ENCODE data around the gene COL23A1.

Gene COL23A1

DNA sequence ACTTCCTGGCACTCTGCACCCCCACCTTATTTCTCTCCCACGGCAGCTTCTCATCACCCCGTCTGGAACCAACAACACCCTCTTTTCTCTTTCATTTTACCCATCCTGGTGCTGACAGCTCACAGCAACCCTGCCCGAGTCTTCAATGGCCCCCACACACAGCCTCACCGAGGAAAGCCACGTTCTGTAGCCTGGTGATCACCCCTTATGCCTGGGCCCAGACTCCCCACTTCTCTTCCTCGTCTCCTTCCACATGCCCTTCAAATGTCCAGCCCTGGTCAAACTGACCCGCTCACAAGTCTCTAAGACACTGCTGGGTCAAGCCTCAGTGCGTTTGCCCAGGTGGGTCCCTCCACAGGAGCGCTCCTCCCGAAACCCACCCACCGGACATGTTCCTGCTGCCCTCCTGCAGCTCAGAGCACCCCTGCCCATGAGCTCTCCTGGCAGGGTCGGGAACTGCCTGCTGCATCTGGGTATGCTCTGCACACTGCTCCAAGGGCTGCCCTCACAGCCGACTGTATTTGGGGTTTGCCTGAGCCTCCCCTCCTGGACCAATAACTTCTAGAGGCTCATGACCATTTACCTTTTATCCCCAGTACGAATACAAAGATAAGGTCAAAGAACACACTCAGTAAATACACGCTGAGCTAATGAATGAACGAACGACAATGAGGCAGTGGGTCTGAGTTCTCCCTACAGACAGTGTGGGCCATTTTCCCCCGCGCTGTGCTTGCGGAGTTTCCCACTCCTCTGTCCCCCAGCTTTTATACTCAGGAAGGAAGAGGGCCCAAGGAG lies 202.9 kb downstream of the COL23A1 start:
- H3K9ac ChIP-seq (ENCODE audit: low read length): no peak overlapping the region
- H3K27me3 ChIP-seq (ENCODE audit: control insufficient read depth, insufficient read depth, low read length): no peaks in the 10 kb centered on the region
- H3K4me3 ChIP-seq (ENCODE audit: low read length): no peak overlapping the region

DNA sequence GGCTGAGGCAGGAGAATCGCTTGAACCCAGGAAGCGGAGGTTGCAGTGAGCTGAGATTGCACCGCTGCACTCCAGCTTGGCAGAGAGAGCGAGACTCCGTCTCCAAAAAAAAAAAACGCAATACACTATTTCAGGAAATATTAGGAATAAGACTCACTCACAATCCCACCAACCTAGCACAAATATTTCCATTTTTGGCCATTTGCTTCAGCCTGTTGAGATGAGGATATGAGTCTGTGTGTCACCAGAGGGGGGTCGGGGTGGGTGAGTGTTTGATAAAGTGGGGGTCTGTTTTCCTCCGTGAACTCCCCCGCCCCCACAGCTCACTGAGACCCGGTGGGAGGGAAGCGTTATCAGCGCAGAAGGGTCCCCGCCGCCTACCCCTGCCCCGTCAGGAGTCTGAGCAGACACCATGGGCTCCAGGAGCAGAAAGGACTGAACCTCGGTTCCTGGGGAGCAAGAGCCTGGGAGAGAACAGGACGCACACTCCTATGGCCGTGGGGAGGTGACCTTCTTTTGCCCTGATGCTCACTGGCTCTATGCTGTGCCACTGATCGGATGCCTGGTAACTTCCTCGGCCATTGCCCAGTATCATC lies 203.8 kb downstream of the COL23A1 start:
- Histone ChIP-seq H3K9me3 (ENCODE audit: control insufficient read depth, low read depth, low read length) (no peaks in the 10 kb centered on the region), H3K27ac (ENCODE audit: low read length) (no peak overlapping the region), H3K36me3 (ENCODE audit: control insufficient read depth, low read depth, low read length) (no peaks in the 10 kb centered on the region), H3K27me3 (ENCODE audit: control insufficient read depth, insufficient read depth, low read length) (no peaks in the 10 kb centered on the region), H3K4me3 (ENCODE audit: low read length) (no peak overlapping the region), H3K4me1 (ENCODE audit: control insufficient read depth, low read depth, low read length) (peaks cover 24% of the 10 kb centered on the region), H3K9ac (ENCODE audit: low read length) (no peak overlapping the region)

More for the DNA sequence above, 202.9 kb downstream of the COL23A1 start:
- Histone ChIP-seq H3K9me3 (ENCODE audit: control insufficient read depth, low read depth, low read length) (no peaks in the 10 kb centered on the region), H3K36me3 (ENCODE audit: control insufficient read depth, low read depth, low read length) (no peaks in the 10 kb centered on the region), H3K27ac (ENCODE audit: low read length) (no peak overlapping the region), H3K4me1 (ENCODE audit: control insufficient read depth, low read depth, low read length) (peaks cover 24% of the 10 kb centered on the region)

DNA sequence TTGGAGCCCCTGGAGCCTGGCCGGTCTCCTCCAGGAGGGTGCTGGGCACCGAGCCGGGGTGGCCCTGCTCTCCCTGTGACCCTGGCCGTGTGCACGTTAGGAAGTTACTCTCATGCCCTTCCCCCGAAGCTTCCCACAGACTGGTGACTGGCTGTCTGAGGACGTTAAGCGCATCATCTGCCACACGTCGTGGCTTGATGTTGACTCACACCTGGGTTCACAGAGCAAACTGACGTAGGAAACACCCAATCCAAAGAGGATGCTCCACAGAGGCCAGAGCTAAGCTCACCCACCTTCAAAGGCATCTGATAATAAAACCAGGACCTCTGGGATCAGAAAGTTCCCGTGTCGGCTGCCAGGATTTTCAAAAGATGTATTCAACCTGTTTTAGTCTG lies 204.7 kb downstream of the COL23A1 start:
- Histone ChIP-seq H3K9ac (ENCODE audit: low read length) (no peak overlapping the region), H3K4me1 (ENCODE audit: control insufficient read depth, low read depth, low read length) (peaks cover 24% of the 10 kb centered on the region), H3K9me3 (ENCODE audit: control insufficient read depth, low read depth, low read length) (no peaks in the 10 kb centered on the region), H3K36me3 (ENCODE audit: control insufficient read depth, low read depth, low read length) (no peaks in the 10 kb centered on the region), H3K4me3 (ENCODE audit: low read length) (no peak overlapping the region), H3K27ac (ENCODE audit: low read length) (no peak overlapping the region), H3K27me3 (ENCODE audit: control insufficient read depth, insufficient read depth, low read length) (no peaks in the 10 kb centered on the region)

DNA sequence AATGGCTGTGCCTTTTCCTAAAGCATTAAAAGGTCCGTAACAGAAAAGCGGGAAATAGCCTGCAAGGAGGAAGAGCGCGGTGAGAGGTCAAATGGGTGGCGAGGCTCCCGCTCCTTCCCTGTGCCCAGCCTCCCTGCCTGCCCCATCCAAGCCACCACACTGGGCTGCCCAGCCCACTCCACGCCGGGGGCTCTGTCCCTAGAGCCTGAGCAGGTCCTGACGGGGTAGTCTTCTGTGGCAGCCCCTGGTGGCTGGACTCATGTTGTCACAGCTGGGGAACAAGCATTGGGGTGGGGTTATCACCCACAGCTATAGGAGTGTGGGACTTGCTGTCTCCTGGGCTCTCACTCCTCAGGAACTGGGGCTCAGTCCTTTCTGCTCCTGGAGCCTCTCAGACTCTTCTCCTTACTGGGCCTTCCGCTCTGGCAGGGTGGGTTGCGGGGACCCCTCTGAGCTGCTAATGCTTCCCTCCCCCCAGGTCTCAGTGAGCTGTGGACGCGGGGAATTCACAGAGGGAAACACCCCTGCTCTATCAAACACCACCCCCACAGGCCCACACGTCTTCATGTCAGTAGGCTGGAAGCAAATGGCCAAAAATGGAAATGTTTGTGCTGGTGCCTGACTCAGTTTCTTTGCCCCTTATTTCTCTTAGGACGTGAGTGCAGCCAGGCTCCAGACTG lies 205.2 kb downstream of the COL23A1 start:
- H3K27ac ChIP-seq (ENCODE audit: low read length): no peak overlapping the region
- no peaks in the 10 kb centered on the region for H3K27me3 ChIP-seq (ENCODE audit: control insufficient read depth, insufficient read depth, low read length)
- H3K4me1 ChIP-seq (ENCODE audit: control insufficient read depth, low read depth, low read length): peaks cover 24% of the 10 kb centered on the region
- no peaks in the 10 kb centered on the region for H3K9me3 ChIP-seq (ENCODE audit: control insufficient read depth, low read depth, low read length)
- H3K36me3 ChIP-seq (ENCODE audit: control insufficient read depth, low read depth, low read length): no peaks in the 10 kb centered on the region
- no peak overlapping the region for H3K4me3 ChIP-seq (ENCODE audit: low read length)
- no peak overlapping the region for H3K9ac ChIP-seq (ENCODE audit: low read length)

DNA sequence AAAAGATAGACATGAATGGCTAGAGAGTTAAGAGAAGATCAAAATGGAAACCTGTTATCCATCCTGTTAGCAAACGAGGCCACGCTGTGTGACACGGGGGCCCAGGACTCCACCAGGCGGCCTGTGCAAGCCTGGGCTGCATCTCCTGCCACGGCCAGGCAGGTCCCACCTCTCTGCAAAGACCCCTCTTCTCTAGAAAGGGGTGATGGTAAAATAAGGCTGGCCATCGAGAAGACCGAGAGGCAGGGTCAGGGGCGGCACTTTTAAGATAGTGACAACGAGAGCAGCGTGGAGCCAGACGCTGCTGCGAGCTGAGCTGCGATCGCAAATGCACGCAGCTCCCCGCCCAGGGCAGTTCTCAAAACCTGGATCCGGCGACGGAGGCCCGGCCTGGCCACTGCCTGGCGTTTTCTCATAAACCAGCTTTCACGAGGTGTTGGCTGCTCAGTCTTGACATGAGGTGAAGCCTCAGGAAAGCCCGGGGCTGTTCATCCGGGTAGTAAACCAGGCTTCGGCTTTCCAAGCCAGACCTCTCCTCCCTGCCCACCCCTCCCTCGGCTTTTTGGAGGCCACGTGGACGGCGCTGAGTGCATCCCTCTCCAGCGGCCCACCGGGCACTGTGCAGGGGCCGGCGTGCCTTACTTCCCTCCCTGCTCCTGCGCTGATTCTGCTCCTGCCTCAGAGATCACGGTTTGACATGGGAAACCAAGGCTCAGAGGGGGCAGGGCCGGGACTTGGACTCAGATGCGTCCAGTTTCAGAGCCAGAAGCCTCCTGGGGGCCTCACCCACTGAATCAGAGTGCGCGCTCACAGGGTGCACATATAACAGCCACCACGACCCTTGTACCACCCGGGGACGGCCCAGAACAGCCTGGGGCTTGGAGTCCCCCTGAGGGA lies 206.0 kb downstream of the COL23A1 start:
- Histone ChIP-seq H3K9me3 (ENCODE audit: control insufficient read depth, low read depth, low read length) (no peaks in the 10 kb centered on the region), H3K27ac (ENCODE audit: low read length) (no peak overlapping the region), H3K36me3 (ENCODE audit: control insufficient read depth, low read depth, low read length) (no peaks in the 10 kb centered on the region), H3K27me3 (ENCODE audit: control insufficient read depth, insufficient read depth, low read length) (no peaks in the 10 kb centered on the region), H3K9ac (ENCODE audit: low read length) (no peak overlapping the region), H3K4me1 (ENCODE audit: control insufficient read depth, low read depth, low read length) (peaks cover 24% of the 10 kb centered on the region), H3K4me3 (ENCODE audit: low read length) (no peak overlapping the region)

DNA sequence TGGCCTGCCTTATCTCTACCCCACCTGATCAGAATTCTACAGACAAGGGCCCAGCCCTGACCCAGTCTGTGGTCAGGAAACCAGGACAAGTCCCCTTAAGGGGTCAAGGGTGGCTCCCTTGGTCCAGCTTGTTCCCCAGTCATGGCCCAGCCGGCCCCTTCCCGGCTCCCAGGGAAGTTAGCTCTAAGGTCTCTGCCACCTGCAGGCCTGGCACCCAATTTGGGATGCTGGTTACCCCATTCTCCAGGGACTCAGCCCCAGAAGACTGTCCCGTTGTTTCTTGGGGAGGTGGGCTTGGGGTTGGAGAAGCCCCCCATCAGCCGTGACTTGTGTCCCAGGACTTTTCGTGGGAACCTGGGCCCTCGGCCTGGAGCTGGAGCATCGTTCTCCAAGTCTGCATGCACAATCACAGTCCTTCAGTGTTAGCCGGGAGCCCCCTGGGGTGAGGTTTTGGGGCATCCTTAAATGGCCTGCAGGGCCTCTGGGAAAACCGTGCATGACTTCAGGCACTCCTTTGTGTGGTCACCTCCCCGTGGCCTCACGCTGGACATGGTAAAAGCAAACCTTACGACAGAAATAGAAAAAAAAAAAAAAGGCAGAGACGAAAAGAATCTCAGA lies 206.8 kb downstream of the COL23A1 start:
- no peak overlapping the region for H3K4me3 ChIP-seq (ENCODE audit: low read length)
- H3K9me3 ChIP-seq (ENCODE audit: control insufficient read depth, low read depth, low read length): no peaks in the 10 kb centered on the region
- H3K27ac ChIP-seq (ENCODE audit: low read length): no peak overlapping the region
- H3K4me1 ChIP-seq (ENCODE audit: control insufficient read depth, low read depth, low read length): peaks cover 24% of the 10 kb centered on the region
- no peaks in the 10 kb centered on the region for H3K36me3 ChIP-seq (ENCODE audit: control insufficient read depth, low read depth, low read length)
- no peaks in the 10 kb centered on the region for H3K27me3 ChIP-seq (ENCODE audit: control insufficient read depth, insufficient read depth, low read length)
- no peak overlapping the region for H3K9ac ChIP-seq (ENCODE audit: low read length)

DNA sequence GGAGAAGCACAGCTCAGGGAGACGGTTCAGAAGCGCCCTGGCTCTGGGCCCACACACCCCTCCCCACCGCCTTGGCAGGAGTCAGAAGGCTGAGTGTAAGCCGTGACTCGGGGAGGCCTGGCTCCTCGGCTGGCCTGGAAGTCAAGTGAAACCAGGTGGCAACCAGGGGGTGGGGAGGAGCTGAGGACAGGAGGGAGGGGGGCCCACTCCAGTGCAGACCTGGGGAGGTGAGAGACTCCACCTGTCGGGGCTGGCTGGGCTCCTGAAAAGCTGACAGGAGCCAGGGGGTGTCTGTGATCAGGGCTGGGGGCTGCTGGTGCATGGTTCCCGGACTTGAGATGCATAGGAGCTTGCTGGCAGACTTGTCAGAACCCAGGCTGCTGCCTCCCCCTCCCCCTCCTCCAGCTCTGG lies 207.4 kb downstream of the COL23A1 start:
- Histone ChIP-seq H3K27ac (ENCODE audit: low read length) (no peak overlapping the region), H3K36me3 (ENCODE audit: control insufficient read depth, low read depth, low read length) (no peaks in the 10 kb centered on the region), H3K27me3 (ENCODE audit: control insufficient read depth, insufficient read depth, low read length) (no peaks in the 10 kb centered on the region), H3K9ac (ENCODE audit: low read length) (no peak overlapping the region), H3K4me3 (ENCODE audit: low read length) (no peak overlapping the region), H3K4me1 (ENCODE audit: control insufficient read depth, low read depth, low read length) (peaks cover 24% of the 10 kb centered on the region), H3K9me3 (ENCODE audit: control insufficient read depth, low read depth, low read length) (no peaks in the 10 kb centered on the region)

DNA sequence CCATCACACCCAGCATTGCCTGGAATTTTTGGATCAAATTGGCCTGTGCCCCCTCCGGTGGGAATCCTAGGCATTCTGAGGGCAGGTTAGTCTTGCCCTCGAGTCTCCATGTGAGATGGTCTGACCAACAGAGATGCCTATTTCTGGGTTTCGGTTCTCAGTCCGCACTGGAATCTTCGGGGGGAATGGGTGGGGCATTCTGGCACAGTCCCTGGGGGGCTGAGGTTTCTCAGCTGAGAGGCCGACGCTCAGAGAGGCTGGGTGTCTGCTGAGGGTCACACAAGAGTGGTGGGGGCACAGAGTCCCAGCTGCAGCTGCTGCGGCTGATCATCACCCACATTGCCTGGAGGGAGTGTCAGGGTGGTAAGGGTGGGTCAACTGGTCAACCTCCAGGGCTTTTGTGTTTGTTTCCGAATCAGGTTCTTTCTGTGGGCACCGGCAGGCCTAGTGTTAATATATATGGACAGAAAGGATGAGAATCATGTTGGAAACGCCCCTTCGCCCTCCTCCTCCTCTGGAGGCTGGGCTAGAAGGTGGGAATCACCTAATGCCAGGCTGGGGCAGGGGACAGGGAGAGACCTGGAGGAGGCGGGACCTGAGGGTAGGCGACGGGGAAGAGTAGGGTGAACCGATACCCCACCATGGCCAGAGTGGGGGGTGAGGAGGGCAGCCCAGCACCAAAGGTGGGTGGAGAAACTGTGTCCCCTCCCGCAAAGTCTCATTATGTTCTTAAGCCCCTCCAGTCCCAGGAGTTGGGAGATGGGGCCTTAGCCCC lies 208.1 kb downstream of the COL23A1 start:
- Histone ChIP-seq H3K9me3 (ENCODE audit: control insufficient read depth, low read depth, low read length) (no peaks in the 10 kb centered on the region), H3K27me3 (ENCODE audit: control insufficient read depth, insufficient read depth, low read length) (no peaks in the 10 kb centered on the region), H3K9ac (ENCODE audit: low read length) (no peak overlapping the region), H3K4me3 (ENCODE audit: low read length) (no peak overlapping the region), H3K4me1 (ENCODE audit: control insufficient read depth, low read depth, low read length) (peaks cover 19% of the 10 kb centered on the region), H3K27ac (ENCODE audit: low read length) (no peak overlapping the region), H3K36me3 (ENCODE audit: control insufficient read depth, low read depth, low read length) (no peaks in the 10 kb centered on the region)

DNA sequence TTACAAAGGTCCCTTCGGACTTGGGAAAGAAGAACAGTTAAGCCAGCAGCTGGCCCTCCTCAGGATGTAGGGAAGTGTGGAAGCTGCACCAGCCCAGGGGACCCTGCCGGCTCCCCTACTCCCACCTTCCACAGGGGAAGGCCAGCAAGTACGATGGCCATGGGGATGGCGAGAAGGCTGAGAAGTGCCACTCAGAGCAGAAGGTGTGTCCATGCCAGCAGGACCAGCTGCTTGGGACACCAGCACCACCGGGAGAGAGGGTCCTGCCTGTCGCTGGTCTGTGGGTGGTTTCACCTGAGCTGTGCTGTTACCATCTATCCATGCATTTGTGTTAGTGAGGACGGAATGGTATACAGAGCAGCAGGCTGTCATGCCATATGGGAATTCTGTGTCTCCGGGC lies 209.0 kb downstream of the COL23A1 start:
- no peaks in the 10 kb centered on the region for H3K36me3 ChIP-seq (ENCODE audit: control insufficient read depth, low read depth, low read length)
- no peak overlapping the region for H3K9ac ChIP-seq (ENCODE audit: low read length)
- no peaks in the 10 kb centered on the region for H3K9me3 ChIP-seq (ENCODE audit: control insufficient read depth, low read depth, low read length)
- H3K4me3 ChIP-seq (ENCODE audit: low read length): no peak overlapping the region
- peaks cover 14% of the 10 kb centered on the region for H3K4me1 ChIP-seq (ENCODE audit: control insufficient read depth, low read depth, low read length)
- no peaks in the 10 kb centered on the region for H3K27me3 ChIP-seq (ENCODE audit: control insufficient read depth, insufficient read depth, low read length)
- H3K27ac ChIP-seq (ENCODE audit: low read length): no peak overlapping the region

DNA sequence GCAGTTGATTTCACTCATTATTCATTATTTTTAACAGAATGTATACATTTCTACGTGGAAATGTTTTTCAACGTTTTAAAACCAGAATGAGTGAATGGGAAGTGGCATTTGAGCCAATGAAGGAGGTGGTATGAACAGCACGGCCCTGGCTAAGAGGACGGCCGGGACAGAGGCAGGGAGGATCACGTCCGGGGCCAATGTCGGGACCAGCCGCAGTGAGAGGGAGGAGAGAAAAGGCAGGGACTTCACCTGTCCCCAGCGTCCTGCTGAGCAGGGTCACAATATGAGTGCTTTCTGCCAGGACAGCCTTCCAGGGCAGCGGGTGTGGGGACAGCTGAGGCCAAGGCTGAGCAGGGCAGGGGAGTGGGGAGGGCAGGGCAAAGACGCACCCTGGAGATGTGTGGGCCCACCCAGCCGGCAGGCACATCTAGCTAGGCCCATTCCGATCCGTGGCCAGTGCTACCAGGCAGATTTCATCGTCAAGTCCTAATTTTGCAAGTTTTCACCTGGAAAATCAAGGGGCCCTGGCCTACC lies 209.6 kb downstream of the COL23A1 start:
- H3K4me3 ChIP-seq (ENCODE audit: low read length): no peak overlapping the region
- H3K27ac ChIP-seq (ENCODE audit: low read length): no peak overlapping the region
- H3K27me3 ChIP-seq (ENCODE audit: control insufficient read depth, insufficient read depth, low read length): no peaks in the 10 kb centered on the region
- H3K4me1 ChIP-seq (ENCODE audit: control insufficient read depth, low read depth, low read length): peaks cover 14% of the 10 kb centered on the region
- H3K9ac ChIP-seq (ENCODE audit: low read length): no peak overlapping the region
- H3K36me3 ChIP-seq (ENCODE audit: control insufficient read depth, low read depth, low read length): no peaks in the 10 kb centered on the region
- no peaks in the 10 kb centered on the region for H3K9me3 ChIP-seq (ENCODE audit: control insufficient read depth, low read depth, low read length)
